ENCODE measurements around the gene KNDC1.

KNDC1 gene

GRCh38 chr10:133241501-133242205 lies 81.6 kb downstream of the KNDC1 start:
- no peak for DNase-seq (ENCODE audit: low spot score)

DNA sequence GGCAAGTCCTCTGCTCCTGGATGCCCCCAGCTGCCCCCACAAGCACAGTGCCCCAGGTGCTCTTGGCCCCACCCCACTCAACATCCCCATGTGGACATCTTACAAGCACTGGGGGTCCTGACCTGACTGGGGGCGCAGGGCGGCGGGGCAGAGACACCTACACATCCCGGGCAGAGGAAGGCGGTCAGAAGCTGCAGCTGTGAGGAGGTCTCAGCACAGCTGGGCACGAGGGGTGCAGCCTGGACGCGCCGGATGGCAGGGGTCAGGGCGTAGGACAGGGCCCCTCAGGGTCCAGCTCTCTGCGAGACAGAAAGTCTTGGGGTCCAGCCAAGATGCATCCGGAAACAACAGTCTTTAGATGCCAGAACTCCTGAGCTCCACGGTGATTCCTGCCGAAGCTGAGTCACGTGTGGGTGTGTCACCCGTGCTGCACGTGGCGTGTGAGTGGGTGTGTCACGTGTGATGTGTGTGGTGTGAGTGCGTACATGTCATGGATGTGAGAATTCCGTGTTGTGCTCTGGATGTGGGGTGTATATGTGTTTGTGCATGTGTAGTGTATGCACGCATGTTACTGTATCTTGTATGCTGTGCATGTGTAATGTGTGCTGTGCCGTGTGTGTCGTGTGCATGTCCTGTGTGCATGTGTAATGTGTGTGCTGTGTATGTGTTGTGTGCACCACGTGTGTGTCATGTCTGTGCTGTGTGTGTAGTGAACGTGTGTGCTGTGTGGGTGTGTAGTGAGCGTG lies 82.8 kb downstream of the KNDC1 start:
- DNase-seq (ENCODE audit: low spot score), result no peak

DNA sequence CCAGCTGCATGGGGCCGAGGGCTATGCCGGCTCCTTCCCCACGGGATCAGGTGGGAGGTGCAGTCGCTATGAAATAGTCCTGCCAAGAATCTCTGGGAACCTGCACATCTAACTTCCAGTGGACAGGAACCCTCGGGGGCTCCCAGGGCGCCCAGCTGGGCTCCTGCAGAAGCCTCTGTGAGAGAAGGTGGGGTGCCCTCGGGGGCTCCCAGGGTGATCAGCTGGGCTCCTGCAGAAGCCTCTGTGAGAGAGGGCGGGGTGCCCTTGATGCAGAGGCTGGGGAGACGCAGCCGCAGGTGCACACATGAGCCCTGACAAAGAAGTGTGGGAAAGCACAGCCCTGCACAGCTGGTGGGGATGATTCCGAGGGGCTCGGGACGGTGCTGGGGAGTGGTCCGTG lies 83.6 kb downstream of the KNDC1 start:
- DNase-seq (ENCODE audit: low spot score), result no peak

- peak; percentile 93 for DNase-seq (ENCODE audit: low spot score)
Measured at GRCh38 chr10:133245439-133246235, 85.6 kb downstream of the KNDC1 start.

DNA sequence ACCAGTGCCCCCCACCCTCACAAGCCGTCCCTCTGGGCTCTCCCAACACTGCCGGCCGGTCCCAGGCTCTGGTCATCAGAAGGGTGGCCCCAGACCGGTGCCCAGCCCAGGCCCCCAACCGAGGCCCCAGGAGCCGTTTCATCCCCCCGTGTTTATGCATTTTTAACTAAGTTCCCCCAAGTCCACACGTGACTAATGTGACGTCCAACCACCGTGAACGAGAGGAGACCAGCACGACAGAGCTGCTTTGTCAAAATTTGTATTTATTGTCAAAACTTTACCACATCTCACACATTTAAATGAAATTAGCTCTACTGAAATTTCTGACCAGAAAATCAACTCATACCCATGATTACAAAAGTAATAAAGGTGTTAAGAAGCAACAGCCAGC lies 86.2 kb downstream of the KNDC1 start:
- no peak for DNase-seq (ENCODE audit: low spot score)

- DNase-seq (ENCODE audit: low spot score), result no peak
Measured at GRCh38 chr10:133247681-133248333, 87.8 kb downstream of the KNDC1 start.

DNA sequence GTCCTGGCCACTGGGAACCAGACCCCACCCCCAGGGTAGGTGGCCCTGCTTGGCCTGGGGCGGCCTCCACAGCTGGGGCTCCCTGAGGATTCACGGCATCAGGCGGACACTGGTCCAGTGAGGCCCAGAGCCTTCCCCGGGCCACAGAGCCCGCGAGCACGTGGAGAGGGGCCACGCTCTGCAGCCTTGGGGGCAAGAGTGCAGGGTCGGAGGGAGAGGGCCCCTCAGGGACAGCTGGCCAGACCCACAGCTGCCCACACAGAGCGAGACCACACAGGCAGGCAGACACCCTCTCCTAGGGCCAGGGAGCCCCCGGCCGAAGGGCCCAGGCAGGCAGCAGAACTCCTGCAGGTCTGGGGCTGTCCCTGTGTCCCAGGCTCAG lies 88.3 kb downstream of the KNDC1 start:
- DNase-seq (ENCODE audit: low spot score), result no peak

- DNase-seq (ENCODE audit: low spot score), result no peak
Measured at GRCh38 chr10:133249094-133249780, 89.2 kb downstream of the KNDC1 start.

GRCh38 chr10:133249975-133250754 lies 90.1 kb downstream of the KNDC1 start:
- no peak for DNase-seq (ENCODE audit: low spot score)

- peak; percentile 53 for DNase-seq (ENCODE audit: low spot score)
Measured at GRCh38 chr10:133251388-133252222, 91.6 kb downstream of the KNDC1 start.

- no peak for DNase-seq (ENCODE audit: low spot score)
Measured at GRCh38 chr10:133252223-133252552, 92.2 kb downstream of the KNDC1 start.

- DNase-seq (ENCODE audit: low spot score), result no peak
Measured at GRCh38 chr10:133253361-133253955, 93.4 kb downstream of the KNDC1 start.

GRCh38 chr10:133254421-133255120 lies 94.6 kb downstream of the KNDC1 start:
- no peak for DNase-seq (ENCODE audit: low spot score)

DNA sequence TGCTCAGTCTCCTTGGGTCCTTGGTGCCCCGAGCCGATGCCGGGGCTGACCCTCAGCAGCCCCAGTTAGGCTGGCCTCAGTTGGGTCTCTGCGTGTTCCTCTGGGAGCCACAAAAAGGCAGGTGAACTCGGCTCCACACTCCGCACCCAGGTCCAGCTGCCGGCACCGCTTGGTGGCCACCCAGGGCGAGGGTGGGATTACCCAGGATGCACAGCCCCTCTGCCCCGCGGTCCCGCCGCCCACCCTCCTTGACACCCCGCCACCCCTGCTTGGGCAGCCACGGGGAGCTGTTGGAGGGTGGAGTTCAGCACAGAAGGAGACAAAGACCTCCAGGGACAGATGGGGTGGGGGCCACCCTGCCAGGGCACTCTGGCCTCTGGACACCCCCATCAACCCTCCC lies 95.3 kb downstream of the KNDC1 start:
- DNase-seq (ENCODE audit: low spot score), result no peak

DNA sequence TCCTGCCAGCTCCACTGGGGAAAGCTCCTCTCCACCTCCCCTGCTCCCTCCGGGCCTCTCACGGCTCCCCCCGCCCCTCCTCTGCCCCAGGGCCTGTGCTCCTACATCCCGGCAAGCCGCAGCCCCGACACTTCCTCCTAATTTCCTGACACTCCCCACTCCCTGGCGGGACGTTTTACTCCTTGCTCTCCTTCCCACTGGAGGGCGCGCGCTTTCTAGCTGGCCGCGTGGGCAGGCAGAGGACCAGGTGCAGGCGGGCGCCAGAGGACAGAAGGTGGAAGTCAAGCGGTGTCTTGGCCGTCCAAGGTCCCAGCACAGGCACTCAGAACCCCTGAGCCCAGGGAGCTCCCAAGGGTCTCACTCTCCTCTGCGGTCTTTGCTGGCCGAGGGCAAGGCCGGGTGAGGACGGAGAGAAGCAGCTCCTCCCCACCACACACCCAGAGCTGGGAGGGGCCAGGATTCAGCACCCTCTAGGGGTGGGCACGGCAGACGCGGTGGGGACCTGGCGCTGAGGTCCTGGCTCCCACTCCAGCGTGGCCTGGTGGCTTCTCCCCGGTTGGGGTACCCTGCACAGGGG lies 97.6 kb downstream of the KNDC1 start:
- DNase-seq (ENCODE audit: low spot score), result peak; percentile 49

GRCh38 chr10:133258066-133258817 lies 98.2 kb downstream of the KNDC1 start:
- peak; percentile 59 for DNase-seq (ENCODE audit: low spot score)

- DNase-seq (ENCODE audit: low spot score), result no peak
Measured at GRCh38 chr10:133258818-133259601, 99.0 kb downstream of the KNDC1 start.
